ENCODE measurements around the gene HSPB2.

The HSPB2 gene

GRCh38 chr11:111945198-111945597, 32.7 kb downstream of the HSPB2 start:
- TF ChIP-seq, protein P1, sequence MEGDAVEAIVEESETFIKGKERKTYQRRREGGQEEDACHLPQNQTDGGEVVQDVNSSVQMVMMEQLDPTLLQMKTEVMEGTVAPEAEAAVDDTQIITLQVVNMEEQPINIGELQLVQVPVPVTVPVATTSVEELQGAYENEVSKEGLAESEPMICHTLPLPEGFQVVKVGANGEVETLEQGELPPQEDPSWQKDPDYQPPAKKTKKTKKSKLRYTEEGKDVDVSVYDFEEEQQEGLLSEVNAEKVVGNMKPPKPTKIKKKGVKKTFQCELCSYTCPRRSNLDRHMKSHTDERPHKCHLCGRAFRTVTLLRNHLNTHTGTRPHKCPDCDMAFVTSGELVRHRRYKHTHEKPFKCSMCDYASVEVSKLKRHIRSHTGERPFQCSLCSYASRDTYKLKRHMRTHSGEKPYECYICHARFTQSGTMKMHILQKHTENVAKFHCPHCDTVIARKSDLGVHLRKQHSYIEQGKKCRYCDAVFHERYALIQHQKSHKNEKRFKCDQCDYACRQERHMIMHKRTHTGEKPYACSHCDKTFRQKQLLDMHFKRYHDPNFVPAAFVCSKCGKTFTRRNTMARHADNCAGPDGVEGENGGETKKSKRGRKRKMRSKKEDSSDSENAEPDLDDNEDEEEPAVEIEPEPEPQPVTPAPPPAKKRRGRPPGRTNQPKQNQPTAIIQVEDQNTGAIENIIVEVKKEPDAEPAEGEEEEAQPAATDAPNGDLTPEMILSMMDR (IDR thresholded peaks at IDR 0.05; ENCODE audit: low read depth, low read length) = no peak
- Histone ChIP-seq H3K27me3 (no peaks in the 10 kb centered on the region), H3K4me3 (ENCODE audit: low read depth, low read length) (no peak overlapping the region), H3K36me3 (peaks cover 3% of the 10 kb centered on the region; the same call in 1 of the 2 replicates), H3K4me1 (peaks cover 19% of the 10 kb centered on the region), H3K9me3 (no peaks in the 10 kb centered on the region)
- no peak for DNase-seq

DNA sequence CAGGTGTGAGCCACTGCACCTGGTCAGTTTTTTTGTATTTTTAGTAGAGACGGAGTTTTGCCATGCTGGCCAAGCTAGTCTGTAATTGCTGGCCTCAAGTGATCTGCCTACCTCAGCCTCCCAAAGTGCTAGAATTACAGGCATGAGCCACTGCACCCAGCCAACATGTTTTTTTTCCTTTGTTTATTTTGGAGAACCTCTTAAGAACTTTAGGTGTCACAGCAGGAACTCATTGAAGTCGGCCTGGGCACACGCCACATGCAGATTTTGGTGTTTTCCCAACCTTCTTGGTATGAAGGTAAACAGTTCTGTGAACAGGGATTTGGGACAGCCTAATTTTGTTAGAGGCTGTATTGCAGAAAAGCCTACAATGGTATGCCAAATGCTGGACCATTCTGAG, 34.0 kb downstream of the HSPB2 start:
- no peak overlapping the region for H3K4me3 ChIP-seq (ENCODE audit: low read depth, low read length)
- TF ChIP-seq, protein P1 (IDR thresholded peaks at IDR 0.05; ENCODE audit: low read depth, low read length) = no peak
- peaks cover 3% of the 10 kb centered on the region; the same call in 1 of the 2 replicates for H3K36me3 ChIP-seq
- no peaks in the 10 kb centered on the region for H3K9me3 ChIP-seq
- DNase-seq = no peak
- H3K27me3 ChIP-seq = no peaks in the 10 kb centered on the region
- H3K4me1 ChIP-seq = peaks cover 12% of the 10 kb centered on the region

GRCh38 chr11:111947143-111947542, 34.6 kb downstream of the HSPB2 start:
- H3K4me3 ChIP-seq (ENCODE audit: low read depth, low read length) = no peak overlapping the region
- no peaks in the 10 kb centered on the region for H3K27me3 ChIP-seq
- TF ChIP-seq, protein P1 (IDR thresholded peaks at IDR 0.05; ENCODE audit: low read depth, low read length) = no peak
- no peaks in the 10 kb centered on the region for H3K9me3 ChIP-seq
- peaks cover 3% of the 10 kb centered on the region; the same call in 1 of the 2 replicates for H3K36me3 ChIP-seq
- no peak for DNase-seq
- H3K4me1 ChIP-seq = peaks cover 7% of the 10 kb centered on the region

- no peak for DNase-seq
Observed at GRCh38 chr11:111949519-111950426, 37.2 kb downstream of the HSPB2 start.

GRCh38 chr11:111951565-111951964, 39.0 kb downstream of the HSPB2 start:
- no peaks in the 10 kb centered on the region for H3K9me3 ChIP-seq
- H3K4me1 ChIP-seq = no peaks in the 10 kb centered on the region
- DNase-seq = no peak
- no peaks in the 10 kb centered on the region for H3K27me3 ChIP-seq
- no peaks in the 10 kb centered on the region for H3K36me3 ChIP-seq
- H3K4me3 ChIP-seq (ENCODE audit: low read depth, low read length) = no peak overlapping the region
- TF ChIP-seq, protein P1 (IDR thresholded peaks at IDR 0.05; ENCODE audit: low read depth, low read length) = no peak

More at GRCh38 chr11:111949519-111950426, 37.2 kb downstream of the HSPB2 start:
- Histone ChIP-seq H3K4me1 (no peaks in the 10 kb centered on the region), H3K27me3 (no peaks in the 10 kb centered on the region), H3K9me3 (no peaks in the 10 kb centered on the region), H3K36me3 (peaks cover under 1% of the 10 kb centered on the region; the same call in 1 of the 2 replicates), H3K4me3 (ENCODE audit: low read depth, low read length) (no peak overlapping the region)
- TF ChIP-seq, protein P1 (IDR thresholded peaks at IDR 0.05; ENCODE audit: low read depth, low read length) = no peak

DNA sequence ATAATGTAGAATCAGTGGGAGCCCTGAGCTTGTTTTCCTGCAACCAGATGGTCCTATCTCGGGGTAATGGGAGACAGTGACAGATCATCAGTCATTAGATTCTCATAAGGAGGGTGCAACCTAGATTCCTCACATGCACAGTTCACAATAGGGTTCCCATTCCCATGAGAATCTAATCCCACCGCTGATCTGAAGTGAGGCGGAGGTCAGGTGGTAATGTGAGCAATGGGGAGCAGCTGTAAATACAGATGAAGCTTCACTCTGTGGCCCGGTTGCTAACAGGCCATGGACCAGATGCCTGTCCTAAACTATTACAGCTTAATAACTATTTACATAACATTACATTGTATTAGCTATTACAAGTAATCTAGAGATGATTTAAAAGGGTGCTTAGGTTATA, 41.6 kb downstream of the HSPB2 start:
- TF ChIP-seq, protein P1 (IDR thresholded peaks at IDR 0.05; ENCODE audit: low read depth, low read length) = no peak
- 0 out of 2 replicates have a peak, but pooled peaks cover 4% of the 10 kb centered on the region for H3K36me3 ChIP-seq
- DNase-seq = no peak

More for the DNA sequence above, 41.6 kb downstream of the HSPB2 start:
- Histone ChIP-seq H3K27me3 (no peaks in the 10 kb centered on the region), H3K9me3 (no peaks in the 10 kb centered on the region), H3K4me3 (ENCODE audit: low read depth, low read length) (no peak overlapping the region), H3K4me1 (no peaks in the 10 kb centered on the region)
